Panc1 (cell line): Measurements from ENCODE around the gene RABEP1. TPM values are rescaled to one million over a fixed set of nuclear protein-coding genes. Genes with fewer than 3 reads are reported as not detected.

Source experiments
- ATAC-seq: fragments of 200-7000 bp; cut with Tn5 transposase; 2 replicates; pipeline ENCODE4 v1.9.1; 2020; ENCODE audit warnings: mild to moderate bottlenecking, moderate library complexity
- BruUV-seq: library from RNA; stranded (reverse); fragments of 400-500 nt; replicated peaks from 2 replicates; lab custom pipeline; 2021; lab: Mats Ljungman, UMichigan
- CTCF ChIA-PET: fragments of 300-600 bp; sonication (Branson Sonifier 250); formaldehyde crosslinking; loops from one replicate; lab custom pipeline; 2022; ENCODE audit warnings: antibody characterized with exemption; lab: Charles Lee
- POLR2A ChIA-PET: fragments of 300-600 bp; sonication (Branson Sonifier 250); formaldehyde crosslinking; loops from one replicate; lab custom pipeline; 2022; ENCODE audit warnings: antibody characterized with exemption; lab: Charles Lee
- DNase-seq: peaks from one replicate; pipeline ENCODE4 v3.0.0-alpha.2; 2010; ENCODE audit warnings: low read depth, low spot score
- H3K27ac ChIP-seq: 2 replicates; pipeline ENCODE4 v1.5.1; 2011; ENCODE audit warnings: mild to moderate bottlenecking, low read length, inconsistent platforms
- H3K27me3 ChIP-seq: fragments of 200-500 bp; sonication (Bioruptor generic); 2 replicates; pipeline ENCODE4 v1.6.0; 2014; ENCODE audit warnings: low read length, inconsistent platforms; ENCODE audit not compliant: control insufficient read depth, insufficient read depth
- H3K36me3 ChIP-seq: fragments of 200-500 bp; sonication (Bioruptor generic); 2 replicates; pipeline ENCODE4 v1.5.1; 2014; ENCODE audit warnings: inconsistent platforms, mild to moderate bottlenecking, low read length, moderate library complexity; ENCODE audit not compliant: control insufficient read depth, insufficient read depth
- H3K4me1 ChIP-seq: 2 replicates; pipeline ENCODE4 v1.5.1; 2011; ENCODE audit warnings: inconsistent platforms, mild to moderate bottlenecking, low read length, moderate library complexity; ENCODE audit not compliant: control insufficient read depth, insufficient read depth
- H3K4me3 ChIP-seq, 2 experiments: 2 replicates each; pipeline ENCODE4 v1.5.1; 2011 to 2012; ENCODE audit warnings: low read depth in 2 of 2, low read length in 2 of 2, mild to moderate bottlenecking in 2 of 2, inconsistent platforms in 1 of 2, moderate library complexity in 1 of 2
- H3K9me3 ChIP-seq: fragments of 200-500 bp; sonication (Bioruptor generic); 2 replicates; pipeline ENCODE4 v1.5.1; 2014; ENCODE audit warnings: low read depth, mild to moderate bottlenecking, inconsistent platforms, low read length, moderate library complexity; ENCODE audit not compliant: control insufficient read depth, insufficient read depth
- CTCF ChIP-seq: fragments of 450-650 bp; IDR thresholded peaks from 2 replicates; pipeline ENCODE4 v1.5.1; 2017; ENCODE audit warnings: mild to moderate bottlenecking
- POLR2AphosphoS5 ChIP-seq: IDR thresholded peaks from 2 replicates; pipeline ENCODE4 v1.6.1; 2012; ENCODE audit warnings: mild to moderate bottlenecking, low read depth, low read length, moderate library complexity
- SIN3A ChIP-seq: IDR thresholded peaks from 2 replicates; pipeline ENCODE4 v1.6.1; 2012; ENCODE audit warnings: low read depth, mild to moderate bottlenecking, low read length, moderate library complexity, borderline replicate concordance; ENCODE audit not compliant: insufficient read depth
- TCF7L2 ChIP-seq: IDR thresholded peaks from 2 replicates; pipeline ENCODE4 v1.6.1; 2011; ENCODE audit warnings: mild to moderate bottlenecking, low read depth, low read length, inconsistent platforms
- in situ Hi-C: cut with HindIII; loops from 2 replicates; pipeline ENCODE4 v1.10.0; 2016; ENCODE audit warnings: low sequenced_read_pairs, low pct_unique_long_range_greater_than_20kb
- intact Hi-C: fragments of 100-400 bp; cut with micrococcal nuclease; formaldehyde crosslinking; loops from one replicate; pipeline ENCODE4 v1.10.0; 2022; ENCODE audit not compliant: unreplicated experiment
- total RNA-seq: library from RNA; stranded (reverse); gene quantifications from one replicate; pipeline ENCODE4 v1.2.1, GENCODE V29; 2021; ENCODE audit not compliant: unreplicated experiment
- TF ChIP-seq, protein P1 (sequence below), 2 experiments: IDR thresholded peaks; 2 replicates each; pipeline ENCODE4 v1.6.1; 2011 to 2012; ENCODE audit warnings: low read depth in 2 of 2, control low read depth in 1 of 2, low read length in 1 of 2, mild to moderate bottlenecking in 1 of 2, moderate library complexity in 1 of 2; ENCODE audit not compliant: insufficient read depth in 1 of 2

RABEP1 gene
- total RNA-seq, 1 experiment from 2014 or later, result 28.2 TPM

DNA sequence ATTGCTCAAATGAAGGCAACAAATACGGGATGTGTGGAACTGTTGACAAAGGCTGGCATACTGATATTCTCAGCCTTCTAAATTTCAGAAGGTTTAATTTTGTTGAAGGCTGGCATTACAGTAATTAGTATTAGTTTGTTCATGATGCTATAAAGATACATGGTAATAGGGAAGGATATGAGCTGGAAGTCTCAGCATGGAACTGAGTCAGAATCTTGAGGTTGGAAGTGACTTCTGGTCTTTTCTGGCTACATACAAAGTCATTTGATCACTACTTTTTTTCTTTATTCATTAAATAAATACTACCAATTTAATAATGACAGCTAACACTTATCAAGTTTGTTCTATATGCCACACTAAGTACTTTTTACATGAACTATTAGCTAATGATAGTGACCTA is 22.6 kb downstream of the RABEP1 start:
- in situ Hi-C loops, result no loop called here
- intact Hi-C loops, result no loop called here
- Histone ChIP-seq H3K27ac (no peak overlapping the region), H3K4me3 (no peak overlapping the region), H3K4me1 (no peaks in the 10 kb centered on the region; the same call in 1 of the 2 replicates), H3K9me3 (no peaks in the 10 kb centered on the region), H3K36me3 (no peaks in the 10 kb centered on the region), H3K27me3 (no peaks in the 10 kb centered on the region)
- no TSS peak for BruUV-seq
- TF ChIP-seq SIN3A (no peak), CTCF (no peak), TCF7L2 (no peak), POLR2AphosphoS5 (no peak)
- TF ChIP-seq, protein P1, sequence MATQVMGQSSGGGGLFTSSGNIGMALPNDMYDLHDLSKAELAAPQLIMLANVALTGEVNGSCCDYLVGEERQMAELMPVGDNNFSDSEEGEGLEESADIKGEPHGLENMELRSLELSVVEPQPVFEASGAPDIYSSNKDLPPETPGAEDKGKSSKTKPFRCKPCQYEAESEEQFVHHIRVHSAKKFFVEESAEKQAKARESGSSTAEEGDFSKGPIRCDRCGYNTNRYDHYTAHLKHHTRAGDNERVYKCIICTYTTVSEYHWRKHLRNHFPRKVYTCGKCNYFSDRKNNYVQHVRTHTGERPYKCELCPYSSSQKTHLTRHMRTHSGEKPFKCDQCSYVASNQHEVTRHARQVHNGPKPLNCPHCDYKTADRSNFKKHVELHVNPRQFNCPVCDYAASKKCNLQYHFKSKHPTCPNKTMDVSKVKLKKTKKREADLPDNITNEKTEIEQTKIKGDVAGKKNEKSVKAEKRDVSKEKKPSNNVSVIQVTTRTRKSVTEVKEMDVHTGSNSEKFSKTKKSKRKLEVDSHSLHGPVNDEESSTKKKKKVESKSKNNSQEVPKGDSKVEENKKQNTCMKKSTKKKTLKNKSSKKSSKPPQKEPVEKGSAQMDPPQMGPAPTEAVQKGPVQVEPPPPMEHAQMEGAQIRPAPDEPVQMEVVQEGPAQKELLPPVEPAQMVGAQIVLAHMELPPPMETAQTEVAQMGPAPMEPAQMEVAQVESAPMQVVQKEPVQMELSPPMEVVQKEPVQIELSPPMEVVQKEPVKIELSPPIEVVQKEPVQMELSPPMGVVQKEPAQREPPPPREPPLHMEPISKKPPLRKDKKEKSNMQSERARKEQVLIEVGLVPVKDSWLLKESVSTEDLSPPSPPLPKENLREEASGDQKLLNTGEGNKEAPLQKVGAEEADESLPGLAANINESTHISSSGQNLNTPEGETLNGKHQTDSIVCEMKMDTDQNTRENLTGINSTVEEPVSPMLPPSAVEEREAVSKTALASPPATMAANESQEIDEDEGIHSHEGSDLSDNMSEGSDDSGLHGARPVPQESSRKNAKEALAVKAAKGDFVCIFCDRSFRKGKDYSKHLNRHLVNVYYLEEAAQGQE (IDR thresholded peaks at IDR 0.05; ENCODE audit: insufficient read depth in 1 of 2, low read depth in 2 of 2, low read length in 1 of 2), result no peak
- ATAC-seq (no peak), DNase-seq (no peak)
- CTCF ChIA-PET, result no interaction called here
- POLR2A ChIA-PET, result no interaction called here

DNA sequence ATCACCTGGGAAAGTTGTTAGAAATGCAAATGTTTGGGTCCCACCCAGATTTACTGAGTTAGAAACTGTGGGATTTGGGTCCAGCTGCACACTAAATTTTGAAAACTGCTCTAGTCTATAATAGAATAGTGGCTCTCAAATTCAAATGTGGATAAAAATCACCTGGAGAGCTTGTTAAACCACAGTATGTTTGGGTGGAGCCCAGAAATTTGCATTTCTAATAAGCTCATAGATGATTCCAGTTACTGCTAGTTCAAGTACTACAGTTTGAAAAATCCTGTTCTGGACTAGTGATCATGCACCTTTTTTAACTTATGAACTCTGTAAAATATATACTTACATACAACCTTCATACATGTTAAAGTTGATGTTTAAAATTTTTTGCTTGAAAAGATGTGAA is 27.8 kb downstream of the RABEP1 start:
- no peak overlapping the region for H3K27ac ChIP-seq
- in situ Hi-C loops, result no loop called here
- ChIA-PET CTCF (no interaction called here), POLR2A (no interaction called here)
- H3K36me3 ChIP-seq, result no peaks in the 10 kb centered on the region
- H3K9me3 ChIP-seq, result no peaks in the 10 kb centered on the region
- DNase-seq, result no peak
- no peaks in the 10 kb centered on the region; the same call in 1 of the 2 replicates for H3K4me1 ChIP-seq
- intact Hi-C loops, result no loop called here
- no peaks in the 10 kb centered on the region for H3K27me3 ChIP-seq
- TF ChIP-seq TCF7L2, result no peak
- H3K4me3 ChIP-seq, result no peak overlapping the region
- ATAC-seq, result no peak
- no TSS peak for BruUV-seq

GRCh38 chr17:5325851-5326250 is 43.8 kb downstream of the RABEP1 start:
- BruUV-seq, result no TSS peak
- intact Hi-C loops, result no loop called here
- TF ChIP-seq TCF7L2, result no peak
- TF ChIP-seq POLR2AphosphoS5, result no peak
- TF ChIP-seq SIN3A, result no peak
- no peak; the same call in 1 of the 2 replicates for TF ChIP-seq CTCF
- TF ChIP-seq, protein P1 (IDR thresholded peaks at IDR 0.05; ENCODE audit: insufficient read depth in 1 of 2, low read depth in 2 of 2, low read length in 1 of 2), result no peak
- in situ Hi-C loops, result no loop called here
- H3K9me3 ChIP-seq, result no peaks in the 10 kb centered on the region
- H3K27ac ChIP-seq, result no peak overlapping the region
- DNase-seq (no peak), ATAC-seq (no peak)
- POLR2A ChIA-PET, result interaction anchor here (0.6 kb wide), 1 partner anchor 49 kb away, joined by 20 read pairs; no protein-coding TSS in a partner anchor
- H3K27me3 ChIP-seq, result no peaks in the 10 kb centered on the region
- CTCF ChIA-PET, result no interaction called here
- no peaks in the 10 kb centered on the region for H3K4me1 ChIP-seq
- H3K36me3 ChIP-seq, result no peaks in the 10 kb centered on the region
- no peak overlapping the region for H3K4me3 ChIP-seq
